GM18517 (cell line): Measurements from ENCODE around the gene SLAMF7.

ENCODE experiments used
- ATAC-seq: cut with Tn5 transposase; IDR thresholded peaks from one replicate; pipeline ENCODE4 v1.9.1; 2021; ENCODE audit warnings: mild to moderate bottlenecking, moderate library complexity; ENCODE audit not compliant: unreplicated experiment

SLAMF7 gene

DNA sequence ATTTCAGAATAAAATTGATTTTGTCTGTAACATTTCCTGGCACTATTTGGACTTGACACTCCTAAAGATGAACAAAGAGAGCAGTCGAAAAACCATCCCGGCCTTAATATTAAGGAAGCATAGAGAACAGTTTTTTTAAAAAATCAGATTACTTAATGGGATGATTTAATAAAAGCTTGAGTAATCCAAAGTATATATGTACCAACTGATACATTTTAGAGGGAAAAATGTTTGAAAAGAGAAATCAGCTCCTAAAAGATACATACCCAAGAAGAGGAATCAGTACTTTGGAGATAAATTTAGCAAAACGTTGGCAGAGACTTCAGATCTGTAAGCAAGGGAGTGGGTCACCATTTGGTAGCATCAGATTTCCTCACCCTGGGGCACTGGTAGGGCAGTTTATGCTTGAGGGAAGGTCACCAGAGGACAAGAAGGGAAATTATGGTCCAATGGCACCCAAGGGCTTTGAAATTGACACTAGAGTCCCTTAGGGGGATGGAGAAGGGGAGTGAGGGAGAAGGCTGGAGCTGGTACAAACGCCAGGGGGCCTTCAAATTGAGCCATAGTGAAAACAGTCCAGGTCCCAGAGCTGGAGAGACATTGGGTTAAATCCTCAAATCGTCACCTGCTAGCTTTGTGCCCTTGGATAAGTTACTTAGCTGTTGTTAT is 5.9 kb downstream of the SLAMF7 start:
- no peak for ATAC-seq

DNA sequence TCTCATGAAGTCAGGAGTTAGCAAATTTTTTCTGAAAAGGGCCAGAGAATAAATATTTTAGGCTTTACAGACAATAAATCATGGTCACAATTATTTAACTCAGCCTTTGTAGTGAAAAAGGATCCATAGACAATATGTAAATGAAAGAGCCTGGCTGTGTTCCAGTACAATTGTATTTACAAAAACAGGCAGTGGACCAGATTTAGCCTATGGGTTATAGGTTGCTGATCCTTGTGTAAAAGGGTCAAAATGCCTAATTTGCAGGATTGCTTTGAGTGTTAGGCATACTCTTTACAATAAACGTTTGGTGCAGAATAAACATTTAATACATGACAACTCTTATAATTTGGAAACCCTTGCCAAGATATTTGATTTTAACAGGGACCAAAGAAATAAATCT is 6.5 kb downstream of the SLAMF7 start:
- no peak for ATAC-seq

DNA sequence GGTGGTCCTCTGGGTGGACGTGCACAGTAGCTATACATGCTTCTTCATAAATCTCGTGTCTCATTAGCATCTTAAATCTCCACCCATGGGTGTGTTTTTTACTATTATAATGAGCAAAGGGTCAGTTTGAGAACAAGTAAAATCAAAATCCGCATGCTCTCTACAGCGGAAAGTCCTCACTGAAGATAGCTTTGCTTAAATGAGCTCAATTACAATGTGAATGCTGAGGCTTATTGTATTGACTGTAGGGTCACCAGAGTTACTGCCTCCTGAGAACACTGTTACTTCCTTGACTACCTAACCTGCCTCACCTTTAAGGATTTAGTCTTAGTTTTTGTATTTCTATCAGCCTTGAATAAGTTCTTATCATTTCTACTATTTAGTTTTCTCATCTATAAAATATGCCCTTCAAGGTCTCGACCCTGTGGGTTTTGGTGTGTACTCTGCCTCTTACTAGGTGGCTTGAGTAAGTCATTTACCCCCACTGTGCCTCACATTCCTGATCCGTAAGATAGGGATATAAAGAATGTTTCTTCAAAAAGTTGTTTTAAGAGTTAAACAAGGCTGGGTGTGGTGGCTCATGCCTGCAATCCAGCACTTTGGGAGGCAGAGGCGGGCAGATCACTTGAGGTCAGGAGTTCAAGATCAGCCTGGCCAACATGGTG is 7.9 kb downstream of the SLAMF7 start:
- no peak for ATAC-seq

DNA sequence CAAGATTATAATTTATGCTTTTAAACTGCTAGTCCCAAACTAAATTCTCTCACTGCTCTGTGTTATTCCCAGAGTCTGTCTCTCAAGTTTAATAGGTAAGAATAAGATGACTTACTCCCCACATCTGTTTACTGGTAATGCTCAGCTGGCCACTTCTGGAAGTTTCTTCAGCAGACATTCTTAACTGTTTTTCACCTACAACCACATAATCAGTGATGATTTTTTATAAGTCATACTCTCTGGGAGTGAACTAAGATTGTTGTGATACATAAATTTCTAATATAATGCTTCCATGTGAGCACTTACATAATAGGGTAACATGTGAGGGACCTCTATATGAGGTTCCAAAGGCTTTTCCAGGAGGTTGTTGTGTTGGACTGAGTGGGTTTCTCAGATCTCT is 8.7 kb downstream of the SLAMF7 start:
- no peak for ATAC-seq

DNA sequence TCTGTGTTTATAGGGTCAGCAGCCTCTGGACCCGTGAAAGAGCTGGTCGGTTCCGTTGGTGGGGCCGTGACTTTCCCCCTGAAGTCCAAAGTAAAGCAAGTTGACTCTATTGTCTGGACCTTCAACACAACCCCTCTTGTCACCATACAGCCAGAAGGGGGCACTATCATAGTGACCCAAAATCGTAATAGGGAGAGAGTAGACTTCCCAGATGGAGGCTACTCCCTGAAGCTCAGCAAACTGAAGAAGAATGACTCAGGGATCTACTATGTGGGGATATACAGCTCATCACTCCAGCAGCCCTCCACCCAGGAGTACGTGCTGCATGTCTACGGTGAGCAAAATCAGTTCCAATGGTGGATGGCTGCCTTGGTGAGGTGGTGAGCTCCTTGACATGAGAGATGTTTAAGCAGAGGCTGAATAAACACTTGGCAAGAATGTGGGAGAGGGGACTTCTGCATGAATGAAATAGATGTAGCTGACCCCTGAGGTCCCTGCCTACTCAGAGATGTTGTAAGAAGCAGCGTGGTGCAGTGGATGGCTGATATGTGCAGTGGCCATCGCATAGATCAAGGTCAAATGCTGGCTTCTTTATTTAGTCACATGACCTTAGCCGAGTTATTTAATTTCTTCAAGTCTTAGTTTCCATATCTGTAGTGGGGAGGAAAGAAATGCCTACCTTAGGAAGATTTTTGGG is 9.3 kb downstream of the SLAMF7 start:
- ATAC-seq: no peak

DNA sequence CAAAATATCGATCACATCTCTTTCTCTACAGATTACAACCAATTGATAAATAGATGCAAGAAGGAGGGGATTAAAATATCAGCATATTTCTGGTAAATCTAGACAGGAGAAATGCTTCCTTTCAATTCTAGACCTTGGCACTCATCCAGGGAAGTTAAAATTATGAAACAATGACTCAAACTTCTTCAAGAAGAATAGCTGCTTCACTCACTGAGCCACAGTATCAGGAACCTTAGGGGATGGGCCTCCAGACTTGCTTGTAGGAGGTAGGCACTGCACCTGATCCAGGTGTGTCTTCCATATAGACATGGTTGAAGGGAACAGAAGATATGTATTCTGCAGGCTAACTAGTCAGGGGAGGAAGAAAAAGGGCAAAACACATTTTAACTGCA is 9.8 kb downstream of the SLAMF7 start:
- no peak for ATAC-seq

DNA sequence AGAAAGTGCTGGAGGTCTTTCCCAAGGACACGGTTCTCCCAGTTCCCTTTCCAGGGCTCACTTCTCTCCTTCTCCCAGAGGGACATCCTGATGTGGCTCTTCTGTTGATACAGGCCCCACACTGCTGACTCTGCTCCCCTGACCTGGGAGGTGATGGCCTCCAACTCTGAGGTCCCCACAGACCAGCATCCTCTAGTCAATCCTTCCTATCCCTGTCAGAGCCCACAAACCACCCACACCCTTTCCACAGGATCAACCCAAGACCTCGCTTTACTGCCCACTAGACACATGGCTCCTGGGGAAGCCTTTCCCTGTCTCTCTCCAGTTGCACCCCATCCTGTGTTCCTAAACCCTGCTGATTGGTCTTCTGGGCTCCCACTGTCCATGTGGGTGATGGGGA is 11.6 kb downstream of the SLAMF7 start:
- ATAC-seq: no peak

- no peak for ATAC-seq
Observed at GRCh38 chr1:160752406-160752805, 13.4 kb downstream of the SLAMF7 start.

DNA sequence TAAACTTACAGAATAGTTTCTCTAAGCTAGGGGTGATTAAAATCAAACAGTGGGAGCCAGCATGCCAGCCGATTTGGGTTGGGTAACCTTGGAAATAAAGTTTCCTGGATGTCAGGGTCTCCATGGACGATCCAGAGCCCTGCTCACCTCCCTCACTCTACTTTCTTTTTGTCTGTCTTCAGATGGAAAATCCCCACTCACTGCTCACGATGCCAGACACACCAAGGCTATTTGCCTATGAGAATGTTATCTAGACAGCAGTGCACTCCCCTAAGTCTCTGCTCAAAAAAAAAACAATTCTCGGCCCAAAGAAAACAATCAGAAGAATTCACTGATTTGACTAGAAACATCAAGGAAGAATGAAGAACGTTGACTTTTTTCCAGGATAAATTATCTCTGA is 13.9 kb downstream of the SLAMF7 start:
- no peak for ATAC-seq

GRCh38 chr1:160753594-160753993 is 14.5 kb downstream of the SLAMF7 start:
- ATAC-seq: no peak

- ATAC-seq: no peak
Observed at GRCh38 chr1:160755461-160755860, 16.4 kb downstream of the SLAMF7 start.

DNA sequence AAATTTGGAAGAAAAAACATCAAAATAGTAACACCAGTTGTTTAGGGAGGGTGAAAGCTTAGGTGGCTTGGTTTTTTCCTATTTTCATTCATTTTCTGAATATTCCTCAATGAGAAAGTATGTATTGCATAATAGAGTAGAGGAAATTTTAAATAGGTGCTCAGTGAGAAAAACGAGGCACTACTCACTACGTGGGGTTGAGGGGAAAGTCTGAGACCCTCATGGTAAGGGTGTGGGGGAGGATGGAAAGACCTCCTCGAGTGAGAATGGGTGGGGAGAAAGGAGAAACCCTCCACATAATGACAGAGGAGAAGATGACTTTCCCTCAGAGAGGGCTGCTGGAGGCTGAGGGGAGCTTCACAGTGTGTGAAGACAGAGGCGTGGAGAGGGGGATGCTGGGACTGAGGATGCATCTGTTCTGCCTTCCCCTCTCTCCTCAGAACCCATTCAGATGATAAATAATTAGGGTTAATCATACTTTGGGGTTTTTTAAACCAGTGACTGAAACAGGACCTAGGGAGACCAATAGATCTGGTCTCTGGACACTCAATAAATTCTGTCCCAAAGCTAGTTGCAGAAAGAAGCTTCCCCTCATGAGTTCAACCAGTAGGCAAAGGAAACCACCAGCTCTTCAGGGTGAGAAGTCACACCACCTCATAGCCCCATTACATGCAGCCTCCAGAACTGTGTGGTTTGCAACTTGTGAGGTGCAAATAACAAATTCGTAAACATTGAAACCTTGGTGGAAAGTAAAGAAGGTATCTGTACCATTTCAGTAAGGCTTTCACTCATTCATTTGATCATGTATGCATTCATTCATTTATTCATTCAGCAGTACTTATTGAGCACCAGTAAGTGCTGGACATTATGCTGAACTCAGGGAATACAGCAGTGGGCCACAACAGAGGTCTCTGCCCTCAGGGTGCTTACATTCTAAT is 17.1 kb downstream of the SLAMF7 start:
- no peak for ATAC-seq

GRCh38 chr1:160756849-160757201 is 17.8 kb downstream of the SLAMF7 start:
- no peak for ATAC-seq

DNA sequence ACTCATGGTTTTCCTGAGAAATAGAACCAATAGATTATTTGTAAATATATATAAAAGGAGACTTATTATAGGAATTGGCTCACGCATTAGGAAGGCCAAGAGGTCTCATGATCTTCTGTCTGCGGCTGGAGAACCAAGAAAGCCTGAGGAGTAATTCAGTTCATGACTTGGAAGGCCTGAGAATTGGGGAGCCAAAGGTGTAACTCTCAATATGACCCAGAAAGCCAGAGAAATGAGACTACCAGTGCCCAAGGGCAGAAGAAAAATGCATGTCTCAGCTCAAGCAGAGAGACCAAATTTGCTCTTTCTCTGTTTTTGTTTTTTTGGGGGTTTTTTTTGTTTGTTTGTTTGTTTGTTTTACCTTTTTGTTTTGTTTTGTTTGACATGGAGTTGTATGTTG is 19.5 kb downstream of the SLAMF7 start:
- ATAC-seq: no peak

DNA sequence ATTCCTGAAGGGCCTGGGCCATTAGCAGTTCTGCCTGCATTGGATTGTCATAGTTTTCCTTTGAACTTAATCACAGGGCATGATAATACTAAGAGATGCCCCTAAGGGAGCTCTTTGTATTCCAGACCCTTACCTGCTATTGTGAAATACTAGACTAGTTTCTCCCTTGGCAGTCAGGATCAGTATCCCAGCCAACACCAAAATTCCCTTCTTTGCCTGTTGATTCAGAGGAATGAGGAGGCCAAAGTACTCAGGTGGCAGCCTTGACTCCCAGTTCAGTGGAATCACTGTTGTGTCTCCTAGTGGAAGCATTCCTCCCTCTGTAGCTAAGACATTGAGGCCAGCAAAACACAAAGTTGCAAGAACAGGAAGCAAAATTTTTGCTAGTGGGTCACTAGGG is 20.7 kb downstream of the SLAMF7 start:
- ATAC-seq: no peak

- no peak for ATAC-seq
Observed at GRCh38 chr1:160761046-160761445, 22.0 kb downstream of the SLAMF7 start.

GRCh38 chr1:160761886-160762285 is 22.8 kb downstream of the SLAMF7 start:
- no peak for ATAC-seq

DNA sequence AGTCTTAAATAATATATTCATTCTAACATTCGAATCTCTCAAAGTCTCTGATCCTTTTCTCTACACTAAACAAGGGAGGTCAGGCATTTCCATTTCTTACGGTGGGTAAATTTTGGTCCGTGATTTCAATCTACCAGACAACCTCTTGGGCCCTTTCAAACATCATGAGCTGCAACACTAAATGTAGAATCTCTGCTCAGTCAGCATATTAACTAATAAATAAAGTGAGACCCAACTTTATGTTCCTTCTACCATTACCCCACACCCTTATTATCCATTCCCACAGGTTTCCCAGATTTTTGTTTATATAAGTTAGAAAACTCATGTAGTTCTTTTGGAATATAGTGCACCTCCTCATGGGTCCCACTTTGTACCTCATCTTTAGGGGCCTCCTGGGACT is 24.9 kb downstream of the SLAMF7 start:
- no peak for ATAC-seq

DNA sequence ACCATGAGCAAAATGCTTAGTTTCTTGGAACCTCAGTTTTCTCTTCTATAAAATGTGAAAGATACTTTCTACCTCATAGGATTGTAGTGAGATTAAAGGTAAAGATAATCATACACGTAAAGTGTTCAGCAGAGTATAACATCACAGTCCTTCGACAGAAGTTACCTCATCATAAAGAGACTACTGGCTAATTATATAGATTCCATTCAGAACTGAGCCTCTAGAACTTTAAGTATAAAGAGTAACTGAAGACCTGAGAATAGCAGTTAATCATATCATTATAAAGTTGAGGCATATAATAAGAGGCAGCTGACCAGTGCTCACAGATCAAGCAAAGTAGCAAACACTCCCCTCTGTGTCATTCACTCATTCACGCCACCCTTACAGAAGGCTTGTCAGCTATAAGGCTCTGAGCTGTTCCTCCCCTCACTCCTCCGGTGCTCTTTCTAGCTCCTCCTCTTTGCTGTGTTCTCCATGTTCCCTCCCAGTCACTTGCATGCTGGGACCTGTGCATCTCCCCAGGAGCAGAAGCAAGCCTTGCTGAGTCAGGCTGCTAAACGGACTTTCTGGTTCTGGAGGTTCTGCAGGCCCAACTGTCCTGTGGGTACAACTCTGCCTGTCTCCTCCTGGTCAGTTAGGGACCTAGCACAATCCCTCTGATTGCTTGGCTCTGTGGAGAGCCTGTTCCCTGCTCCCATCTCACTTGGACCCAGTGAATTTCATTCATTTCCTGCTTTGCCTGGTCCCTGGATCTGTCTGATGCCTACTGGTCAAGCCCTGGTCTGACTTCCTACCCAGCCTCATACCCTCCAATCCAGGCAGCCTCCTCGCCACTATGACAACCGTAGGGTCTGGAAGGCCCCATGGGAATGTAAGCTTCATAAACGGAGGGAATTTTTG is 28.6 kb downstream of the SLAMF7 start:
- ATAC-seq: peak; percentile 47

DNA sequence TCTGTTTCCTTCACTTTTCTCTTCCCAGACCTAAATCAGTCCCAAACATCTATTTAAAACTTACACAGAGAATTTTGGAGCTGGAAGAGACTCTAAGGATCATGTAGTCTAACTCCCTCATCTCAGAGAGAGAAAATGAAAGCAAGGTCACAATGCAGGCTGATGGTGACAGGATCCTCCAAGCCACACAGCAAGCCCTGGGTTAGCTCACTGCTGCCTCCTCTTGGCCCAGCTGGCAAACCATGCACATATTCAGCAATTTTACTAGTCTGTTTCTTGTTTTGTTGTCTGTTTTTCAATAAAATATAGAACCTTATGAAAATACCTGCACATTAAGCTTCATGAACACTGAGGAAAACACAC is 29.2 kb downstream of the SLAMF7 start:
- ATAC-seq: peak; percentile 84
